ENCODE measurements around the gene HAAO. TPM values are rescaled to one million over a fixed set of nuclear protein-coding genes. Genes with fewer than 3 reads are reported as not detected.
A peak's percentile ranks its signal among the peaks of the same experiment; 100 is the strongest.
"Not testable (repeated sequence)": the region's sequence is repeated elsewhere in the genome, so short reads cannot be mapped to it uniquely, and the experiment has no call there.

The HAAO gene
- under 1 TPM in 1 of 3 donors, not detected in 2; 0.50 TPM for polyA plus RNA-seq

- no peak for DNase-seq
- peak within 1 kb of the TSS in 1 of 6 donors; percentile 16 for H3K27ac Mint-ChIP-seq
- peak within 1 kb of the TSS; percentile 50 to 77 (median 69) for H3K4me3 Mint-ChIP-seq
- H3K4me1 Mint-ChIP-seq = peaks cover 21 to 24% of the 10 kb centered on the region in 2 donors
- H3K36me3 Mint-ChIP-seq = peaks cover 0 to 12% (median 0%) of the 10 kb centered on the region in 3 donors
- peaks cover 0 to 2% (median 0%) of the 10 kb centered on the region in 6 donors for H3K9me3 Mint-ChIP-seq
- peaks cover 13 to 21% (median 14%) of the 10 kb centered on the region in 3 donors for H3K27me3 Mint-ChIP-seq (ENCODE audit: low read depth in 3 of 3)
Observed at GRCh38 chr2:42792583-42793333, at the start of gene HAAO. Gene HAAO, minus strand, starts transcription at chr2:42792583. Its CDS starts 47 bp downstream, at chr2:42792536.

DNA sequence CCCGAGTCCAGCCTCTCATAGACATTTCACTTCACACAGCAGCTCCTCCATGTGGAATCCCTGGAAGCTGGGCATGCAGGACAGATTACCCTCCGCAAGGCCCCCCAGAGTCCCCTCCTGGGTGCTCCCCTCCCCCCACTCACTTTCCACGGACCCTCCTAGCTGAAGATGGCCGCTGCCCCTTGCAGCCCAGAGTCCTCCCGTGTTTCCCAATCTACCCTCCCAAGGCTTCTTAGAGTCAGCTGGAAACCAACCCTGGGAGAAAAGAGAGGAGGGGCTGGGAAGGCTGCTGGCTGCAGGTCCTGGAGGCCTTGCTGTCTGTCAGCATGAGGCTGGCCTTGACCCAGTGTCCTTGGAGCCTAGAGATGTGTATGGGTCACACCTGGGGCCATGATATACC is 49.0 kb upstream of the HAAO start:
- no peak for DNase-seq
- no peak overlapping the region for H3K27ac Mint-ChIP-seq
- no peaks in the 10 kb centered on the region for H3K9me3 Mint-ChIP-seq
- H3K27me3 Mint-ChIP-seq (ENCODE audit: low read depth in 3 of 3) = peaks cover 0 to 4% (median 0%) of the 10 kb centered on the region in 3 donors
- no peak overlapping the region for H3K4me3 Mint-ChIP-seq
- no peaks in the 10 kb centered on the region for H3K4me1 Mint-ChIP-seq
- no peaks in the 10 kb centered on the region for H3K36me3 Mint-ChIP-seq

DNA sequence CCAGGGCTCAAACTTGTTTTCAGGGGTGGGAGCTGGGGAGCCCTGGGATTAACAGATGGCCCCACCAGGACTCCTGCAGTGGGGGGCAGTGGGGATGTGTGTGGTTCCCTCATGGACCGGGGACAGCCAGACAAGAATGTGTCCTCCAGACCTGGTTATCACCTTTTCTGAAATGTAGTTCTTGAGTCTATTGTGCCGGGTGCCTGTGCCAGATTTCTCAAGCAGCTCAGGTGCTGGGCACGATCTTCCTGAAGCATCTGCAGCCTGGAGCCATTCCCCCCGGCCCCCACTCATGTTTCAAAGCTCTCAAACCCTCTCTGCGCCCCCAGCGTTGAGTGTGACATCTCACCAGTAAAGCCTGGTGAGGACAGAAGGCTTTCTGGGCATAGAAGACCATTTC is 48.4 kb upstream of the HAAO start:
- Mint-ChIP-seq H3K36me3 (no peaks in the 10 kb centered on the region), H3K27ac (no peak overlapping the region), H3K27me3 (ENCODE audit: low read depth in 3 of 3) (peaks cover 0 to 4% (median 0%) of the 10 kb centered on the region in 3 donors), H3K9me3 (no peaks in the 10 kb centered on the region), H3K4me1 (no peaks in the 10 kb centered on the region), H3K4me3 (no peak overlapping the region)
- DNase-seq = no peak

DNA sequence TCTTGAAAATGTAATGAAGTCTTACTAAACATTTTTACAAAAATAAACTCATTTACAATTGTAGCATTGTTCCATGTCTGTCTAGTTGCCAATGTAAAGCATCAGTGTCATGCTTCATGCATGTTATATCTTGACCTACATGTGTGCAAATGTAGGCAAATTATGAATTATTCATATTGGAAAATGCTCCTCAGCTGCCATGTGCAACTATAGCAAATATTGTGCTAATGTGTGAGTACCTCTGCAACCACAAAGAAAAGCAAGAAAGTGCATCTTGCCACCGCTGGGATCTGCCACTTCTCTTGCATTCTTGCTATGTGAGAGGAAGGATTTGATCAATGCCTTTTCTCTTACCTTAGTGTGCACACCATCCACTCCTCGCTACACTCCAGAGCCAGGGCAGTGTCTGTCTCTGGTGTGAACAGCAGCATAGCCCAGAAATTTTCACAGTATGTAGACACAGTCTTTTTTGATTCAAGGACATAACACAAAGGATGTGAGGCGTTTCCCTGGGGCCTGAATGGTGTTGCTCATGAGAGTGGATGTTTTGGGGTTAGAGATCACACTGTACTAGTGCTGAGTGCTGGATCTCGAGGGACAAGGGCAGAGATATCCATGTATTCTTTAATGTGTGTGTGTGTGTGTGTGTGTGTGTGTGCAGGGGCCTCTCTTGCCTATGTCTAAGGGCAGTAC is 47.6 kb upstream of the HAAO start:
- no peak overlapping the region for H3K4me3 Mint-ChIP-seq
- H3K4me1 Mint-ChIP-seq = no peaks in the 10 kb centered on the region
- H3K27ac Mint-ChIP-seq = no peak overlapping the region

DNA sequence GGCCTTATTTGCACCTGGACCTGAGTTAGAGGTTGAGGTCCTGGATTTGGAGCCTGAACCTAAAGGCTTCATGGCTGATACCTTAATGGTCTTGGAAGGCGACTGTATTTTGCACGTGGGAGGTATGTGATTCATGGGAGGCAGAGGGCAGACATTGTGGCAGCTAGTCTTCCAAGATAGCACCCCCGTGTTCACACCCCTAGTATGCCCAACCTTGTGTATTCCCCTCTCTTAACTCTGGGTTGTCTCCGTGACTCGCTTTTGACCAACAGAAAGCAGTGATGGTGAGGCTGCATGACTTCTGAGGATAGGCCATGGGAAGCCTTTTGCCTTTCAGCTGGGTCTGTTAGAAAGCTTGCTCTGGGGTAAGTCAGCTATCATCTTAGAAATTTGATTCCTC is 45.8 kb upstream of the HAAO start:
- Mint-ChIP-seq H3K36me3 (no peaks in the 10 kb centered on the region), H3K27ac (no peak overlapping the region), H3K27me3 (ENCODE audit: low read depth in 3 of 3) (no peaks in the 10 kb centered on the region), H3K4me1 (no peaks in the 10 kb centered on the region), H3K9me3 (no peaks in the 10 kb centered on the region), H3K4me3 (no peak overlapping the region)
- DNase-seq = no peak

More for the DNA sequence above, 47.6 kb upstream of the HAAO start:
- no peak for DNase-seq
- peaks cover 0 to 1% (median 0%) of the 10 kb centered on the region in 3 donors for H3K27me3 Mint-ChIP-seq (ENCODE audit: low read depth in 3 of 3)
- H3K36me3 Mint-ChIP-seq = no peaks in the 10 kb centered on the region
- no peaks in the 10 kb centered on the region for H3K9me3 Mint-ChIP-seq

GRCh38 chr2:42835577-42836371 is 43.4 kb upstream of the HAAO start:
- H3K27me3 Mint-ChIP-seq (ENCODE audit: low read depth in 3 of 3) = no peaks in the 10 kb centered on the region
- H3K4me3 Mint-ChIP-seq = no peak overlapping the region
- DNase-seq = no peak
- H3K4me1 Mint-ChIP-seq = no peaks in the 10 kb centered on the region
- H3K9me3 Mint-ChIP-seq = no peaks in the 10 kb centered on the region
- H3K27ac Mint-ChIP-seq = no peak overlapping the region
- H3K36me3 Mint-ChIP-seq = no peaks in the 10 kb centered on the region

GRCh38 chr2:42834161-42834560 is 41.8 kb upstream of the HAAO start:
- H3K9me3 Mint-ChIP-seq = no peaks in the 10 kb centered on the region
- no peak for DNase-seq
- H3K4me3 Mint-ChIP-seq = no peak overlapping the region
- H3K36me3 Mint-ChIP-seq = no peaks in the 10 kb centered on the region
- H3K27me3 Mint-ChIP-seq (ENCODE audit: low read depth in 3 of 3) = no peaks in the 10 kb centered on the region
- H3K4me1 Mint-ChIP-seq = no peaks in the 10 kb centered on the region
- H3K27ac Mint-ChIP-seq = no peak overlapping the region

DNA sequence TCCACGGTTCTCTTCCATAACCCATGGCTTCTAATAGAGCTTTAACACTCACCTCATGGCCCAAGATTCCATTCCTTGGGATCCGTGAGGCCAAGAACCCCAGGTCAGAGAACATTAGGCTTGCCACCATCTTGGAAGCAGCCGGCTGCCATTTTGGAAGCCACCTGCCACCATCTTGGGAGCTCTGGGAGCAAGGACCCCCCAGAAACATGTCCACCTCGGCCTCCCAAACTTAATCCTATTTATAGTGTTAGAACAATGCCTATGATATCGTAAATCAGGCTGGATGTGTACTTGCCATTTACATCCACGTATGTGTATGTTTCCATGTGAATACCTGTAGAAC is 39.9 kb upstream of the HAAO start:
- Mint-ChIP-seq H3K4me3 (no peak overlapping the region), H3K36me3 (no peaks in the 10 kb centered on the region), H3K27me3 (ENCODE audit: low read depth in 3 of 3) (peaks cover 0 to 5% (median 2%) of the 10 kb centered on the region in 3 donors), H3K4me1 (peaks cover 12 to 13% of the 10 kb centered on the region in 2 donors), H3K9me3 (no peaks in the 10 kb centered on the region), H3K27ac (no peak overlapping the region)
- no peak for DNase-seq

DNA sequence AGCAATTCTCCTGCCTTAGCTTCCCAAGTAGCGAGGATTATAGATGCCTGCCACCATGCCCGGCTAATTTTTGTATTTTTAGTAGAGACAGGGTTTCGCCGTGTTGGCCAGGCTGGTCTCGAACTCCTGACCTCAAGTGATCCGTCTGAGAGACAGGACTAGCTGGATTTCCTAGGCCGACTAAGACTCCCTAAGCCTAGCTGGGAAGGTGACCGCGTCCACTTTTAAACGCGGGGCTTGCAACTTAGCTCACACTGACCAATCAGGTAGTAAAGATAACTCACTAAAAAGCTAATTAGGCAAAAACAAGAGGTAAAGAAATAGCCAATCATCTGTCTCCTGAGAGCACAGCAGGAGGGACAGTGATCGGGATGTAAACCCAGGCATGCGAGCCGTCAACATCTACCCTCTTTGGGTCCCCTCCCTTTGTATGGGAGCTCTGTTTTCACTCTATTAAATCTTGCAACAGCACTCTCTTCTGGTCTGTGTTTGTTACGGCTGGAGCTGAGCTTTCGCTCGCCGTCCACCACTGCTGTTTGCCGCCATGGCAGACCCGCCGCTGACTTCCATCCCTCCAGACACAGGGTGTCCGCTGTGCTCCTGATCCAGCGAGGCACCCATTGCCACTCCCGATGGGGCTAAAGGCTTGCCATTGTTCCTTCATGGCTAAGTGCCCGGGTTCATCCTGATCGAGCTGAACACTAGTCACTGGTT is 39.3 kb upstream of the HAAO start:
- H3K4me3 Mint-ChIP-seq; DNase-seq; H3K36me3 Mint-ChIP-seq; H3K27me3 Mint-ChIP-seq (ENCODE audit: low read depth in 3 of 3); H3K27ac Mint-ChIP-seq; H3K9me3 Mint-ChIP-seq: not testable (repeated sequence)
- peaks cover 12 to 14% of the 10 kb centered on the region in 2 donors for H3K4me1 Mint-ChIP-seq

GRCh38 chr2:42830922-42831574 is 38.7 kb upstream of the HAAO start:
- Mint-ChIP-seq H3K27me3 (ENCODE audit: low read depth in 3 of 3) (peaks cover 0 to 6% (median 2%) of the 10 kb centered on the region in 3 donors), H3K4me3 (no peak overlapping the region), H3K36me3 (no peaks in the 10 kb centered on the region), H3K4me1 (peaks cover 12 to 14% of the 10 kb centered on the region in 2 donors), H3K9me3 (no peaks in the 10 kb centered on the region), H3K27ac (no peak overlapping the region)
- no peak for DNase-seq

- no peak for DNase-seq
Observed at GRCh38 chr2:42829671-42830440, 37.5 kb upstream of the HAAO start.

GRCh38 chr2:42828487-42829425 is 36.4 kb upstream of the HAAO start:
- DNase-seq = peak; percentile 53 to 63 (median 59)
- no peaks in the 10 kb centered on the region for H3K9me3 Mint-ChIP-seq
- peaks cover 0 to 6% (median 2%) of the 10 kb centered on the region in 3 donors for H3K27me3 Mint-ChIP-seq (ENCODE audit: low read depth in 3 of 3)
- no peak overlapping the region for H3K27ac Mint-ChIP-seq
- H3K4me1 Mint-ChIP-seq = peaks cover 12 to 14% of the 10 kb centered on the region in 2 donors
- H3K4me3 Mint-ChIP-seq = no peak overlapping the region
- no peaks in the 10 kb centered on the region for H3K36me3 Mint-ChIP-seq

More at GRCh38 chr2:42829671-42830440, 37.5 kb upstream of the HAAO start:
- peaks cover 12 to 14% of the 10 kb centered on the region in 2 donors for H3K4me1 Mint-ChIP-seq
- H3K4me3 Mint-ChIP-seq = no peak overlapping the region
- H3K36me3 Mint-ChIP-seq = no peaks in the 10 kb centered on the region
- no peaks in the 10 kb centered on the region for H3K9me3 Mint-ChIP-seq
- peaks cover 0 to 6% (median 2%) of the 10 kb centered on the region in 3 donors for H3K27me3 Mint-ChIP-seq (ENCODE audit: low read depth in 3 of 3)
- no peak overlapping the region for H3K27ac Mint-ChIP-seq

Data from immature natural killer cell (primary cell).